ENCODE results near the gene NVL. TPM values are rescaled to one million over a fixed set of nuclear protein-coding genes. Genes with fewer than 3 reads are reported as not detected.

NVL gene
- polyA plus RNA-seq, 2 of the 4 experiments (the other 2 are of a cell fraction) = 22.3 to 28.6 TPM

DNA sequence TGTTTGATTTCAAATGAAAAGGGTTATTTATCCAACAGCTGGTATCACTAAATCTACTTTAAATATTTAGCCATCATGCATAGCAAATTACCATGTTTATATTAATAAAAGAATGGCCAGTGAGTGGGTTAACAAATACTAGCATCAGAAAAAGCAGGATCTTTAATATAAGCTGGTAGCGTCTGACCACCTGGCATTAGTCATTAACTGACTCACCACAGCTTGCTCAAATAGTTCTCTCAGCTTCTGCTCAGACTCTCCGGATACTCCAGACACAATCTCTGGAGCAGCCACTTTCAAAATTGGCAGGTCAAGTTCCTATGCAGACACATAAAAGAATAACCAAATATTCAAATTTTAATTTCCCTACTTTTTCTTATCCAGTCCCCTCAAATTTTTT is 29.6 kb downstream of the NVL start:
- FAIRE-seq = no peak
- no peak overlapping the region for H3K4me3 ChIP-seq
- peak; percentile 43 to 45 for DNase-seq (ENCODE audit: low read depth in 1 of 2, low spot score in 1 of 2)
- peak overlapping the region; percentile 43 for H3K4me2 ChIP-seq
- ChIA-PET CTCF (interaction anchor here (1.0 to 1.4 kb wide), 3 partner anchors 117 to 184 kb away, joined by 3 to 6 read pairs (median 3); partner anchors contain the start of gene DEGS1), POLR2A (interaction anchor here (0.9 kb wide), 1 partner anchor 29 kb away, joined by 3 read pairs; the partner anchor contains the start of gene NVL)
- peak; percentile 88 to 92; a peak in 5 of 6 replicates for ATAC-seq
- 0 out of 2 replicates have a peak, but pooled peaks have one; percentile 10 for TF ChIP-seq JUNB (IDR thresholded peaks at IDR 0.05)
- TF ChIP-seq ZSCAN20 (CRISPR knock-in tag; IDR thresholded peaks at IDR 0.05) = no peak
- TF ChIP-seq FOSL2 (IDR thresholded peaks at IDR 0.05) = peak; percentile 64
- peak; percentile 74 for TF ChIP-seq FOSL2 (CRISPR knock-in tag; IDR thresholded peaks at IDR 0.05)
- H3K4me1 ChIP-seq = peaks cover 14% of the 10 kb centered on the region
- H3K27ac ChIP-seq = no peak overlapping the region
- WGBS (ENCODE audit: missing lambda C conversion rate) = 5% methylated on average over 2 of the region's 2 CpGs
- H3K9me3 ChIP-seq = no peaks in the 10 kb centered on the region

DNA sequence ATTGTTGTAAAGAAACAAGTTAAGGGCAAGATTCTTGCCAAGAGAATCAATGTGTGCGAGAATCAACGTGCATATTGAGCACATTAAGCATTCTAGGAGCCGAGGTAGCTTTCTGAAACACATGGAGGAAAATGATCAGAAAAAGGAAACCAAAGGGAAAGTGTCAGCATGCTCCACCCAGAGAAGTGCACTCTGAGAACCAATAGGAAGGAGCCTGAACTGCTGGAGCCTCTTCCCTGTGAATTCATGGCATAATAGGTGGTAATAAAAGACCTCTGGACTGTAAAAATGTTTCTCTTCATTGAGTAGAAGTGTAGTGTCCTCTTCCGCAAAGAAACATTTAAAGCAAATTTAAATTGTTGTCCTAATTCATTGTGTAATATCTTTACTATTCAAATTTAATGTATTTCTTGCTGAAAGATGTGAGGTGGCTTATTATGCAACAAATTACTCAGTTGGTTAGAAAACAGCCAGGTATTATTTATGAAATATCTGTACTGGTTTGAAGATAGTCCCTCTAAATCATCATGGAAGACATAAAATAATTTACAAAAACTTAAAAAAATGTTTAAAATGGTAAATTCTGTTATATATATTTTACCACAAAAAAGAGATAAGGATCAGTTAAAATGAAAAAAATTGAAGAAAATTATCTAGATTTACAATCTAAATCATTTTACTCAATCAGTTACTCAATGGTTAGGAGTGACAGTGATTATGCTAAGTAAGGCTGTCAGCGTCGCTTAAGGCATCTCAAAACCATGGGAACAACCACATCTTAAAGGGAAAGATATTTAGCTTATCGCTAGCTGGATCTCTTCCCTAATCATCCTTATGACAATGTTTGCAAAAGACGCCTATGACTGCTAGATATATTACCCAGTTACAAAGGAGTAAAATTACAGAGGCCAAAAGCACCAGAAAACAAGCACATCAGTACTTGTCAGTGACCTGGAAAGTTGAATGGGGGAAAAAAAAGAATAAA is 31.3 kb downstream of the NVL start:
- Histone ChIP-seq H3K4me3 (no peak overlapping the region), H3K27ac (no peak overlapping the region), H3K4me2 (no peak overlapping the region), H3K4me1 (peaks cover 14% of the 10 kb centered on the region), H3K9me3 (no peaks in the 10 kb centered on the region)
- POLR2A ChIA-PET = no interaction called here
- DNase-seq (ENCODE audit: low read depth in 1 of 2, low spot score in 1 of 2) = no peak
- FAIRE-seq = no peak
- CTCF ChIA-PET = interaction anchor here (0.9 kb wide), 1 partner anchor 453 kb away, joined by 3 read pairs; the partner anchor contains the start of gene TP53BP2
- no peak for ATAC-seq
- 96% methylated on average over 8 of the region's 8 CpGs for WGBS (ENCODE audit: missing lambda C conversion rate)
- no peak for TF ChIP-seq MAFK (IDR thresholded peaks at IDR 0.05; ENCODE audit: partially characterized antibody)
- no peak for TF ChIP-seq FOSL2 (IDR thresholded peaks at IDR 0.05)
- TF ChIP-seq FOSL2 (CRISPR knock-in tag; IDR thresholded peaks at IDR 0.05) = no peak
- TF ChIP-seq, protein P1, sequence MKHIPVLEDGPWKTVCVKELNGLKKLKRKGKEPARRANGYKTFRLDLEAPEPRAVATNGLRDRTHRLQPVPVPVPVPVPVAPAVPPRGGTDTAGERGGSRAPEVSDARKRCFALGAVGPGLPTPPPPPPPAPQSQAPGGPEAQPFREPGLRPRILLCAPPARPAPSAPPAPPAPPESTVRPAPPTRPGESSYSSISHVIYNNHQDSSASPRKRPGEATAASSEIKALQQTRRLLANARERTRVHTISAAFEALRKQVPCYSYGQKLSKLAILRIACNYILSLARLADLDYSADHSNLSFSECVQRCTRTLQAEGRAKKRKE (CRISPR knock-in tag; IDR thresholded peaks at IDR 0.05; ENCODE audit: low read depth) = no peak
- TF ChIP-seq MAZ (IDR thresholded peaks at IDR 0.05; ENCODE audit: borderline replicate concordance, low read depth, low read length) = no peak
- TF ChIP-seq RNF2 (IDR thresholded peaks at IDR 0.05; ENCODE audit: borderline replicate concordance, low read depth) = no peak
- no peak for TF ChIP-seq POLR2A (IDR thresholded peaks at IDR 0.05; ENCODE audit: low read length)
- no peak for TF ChIP-seq HDAC2 (IDR thresholded peaks at IDR 0.05)
- TF ChIP-seq GATA3 (IDR thresholded peaks at IDR 0.05; ENCODE audit: borderline replicate concordance) = no peak
- TF ChIP-seq TFCP2L1 (CRISPR knock-in tag; IDR thresholded peaks at IDR 0.05) = no peak
- TF ChIP-seq, protein P2, sequence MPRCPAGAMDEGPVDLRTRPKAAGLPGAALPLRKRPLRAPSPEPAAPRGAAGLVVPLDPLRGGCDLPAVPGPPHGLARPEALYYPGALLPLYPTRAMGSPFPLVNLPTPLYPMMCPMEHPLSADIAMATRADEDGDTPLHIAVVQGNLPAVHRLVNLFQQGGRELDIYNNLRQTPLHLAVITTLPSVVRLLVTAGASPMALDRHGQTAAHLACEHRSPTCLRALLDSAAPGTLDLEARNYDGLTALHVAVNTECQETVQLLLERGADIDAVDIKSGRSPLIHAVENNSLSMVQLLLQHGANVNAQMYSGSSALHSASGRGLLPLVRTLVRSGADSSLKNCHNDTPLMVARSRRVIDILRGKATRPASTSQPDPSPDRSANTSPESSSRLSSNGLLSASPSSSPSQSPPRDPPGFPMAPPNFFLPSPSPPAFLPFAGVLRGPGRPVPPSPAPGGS (IDR thresholded peaks at IDR 0.05) = no peak
- no peak for TF ChIP-seq SREBF2 (IDR thresholded peaks at IDR 0.05)
- TF ChIP-seq ZFP36 (IDR thresholded peaks at IDR 0.05; ENCODE audit: borderline replicate concordance, partially characterized antibody) = no peak
- no peak for TF ChIP-seq RAD21 (conservative IDR thresholded peaks at IDR 0.05 in 1 of 2, IDR thresholded peaks at IDR 0.05 in 1 of 2)
- TF ChIP-seq, protein P3, sequence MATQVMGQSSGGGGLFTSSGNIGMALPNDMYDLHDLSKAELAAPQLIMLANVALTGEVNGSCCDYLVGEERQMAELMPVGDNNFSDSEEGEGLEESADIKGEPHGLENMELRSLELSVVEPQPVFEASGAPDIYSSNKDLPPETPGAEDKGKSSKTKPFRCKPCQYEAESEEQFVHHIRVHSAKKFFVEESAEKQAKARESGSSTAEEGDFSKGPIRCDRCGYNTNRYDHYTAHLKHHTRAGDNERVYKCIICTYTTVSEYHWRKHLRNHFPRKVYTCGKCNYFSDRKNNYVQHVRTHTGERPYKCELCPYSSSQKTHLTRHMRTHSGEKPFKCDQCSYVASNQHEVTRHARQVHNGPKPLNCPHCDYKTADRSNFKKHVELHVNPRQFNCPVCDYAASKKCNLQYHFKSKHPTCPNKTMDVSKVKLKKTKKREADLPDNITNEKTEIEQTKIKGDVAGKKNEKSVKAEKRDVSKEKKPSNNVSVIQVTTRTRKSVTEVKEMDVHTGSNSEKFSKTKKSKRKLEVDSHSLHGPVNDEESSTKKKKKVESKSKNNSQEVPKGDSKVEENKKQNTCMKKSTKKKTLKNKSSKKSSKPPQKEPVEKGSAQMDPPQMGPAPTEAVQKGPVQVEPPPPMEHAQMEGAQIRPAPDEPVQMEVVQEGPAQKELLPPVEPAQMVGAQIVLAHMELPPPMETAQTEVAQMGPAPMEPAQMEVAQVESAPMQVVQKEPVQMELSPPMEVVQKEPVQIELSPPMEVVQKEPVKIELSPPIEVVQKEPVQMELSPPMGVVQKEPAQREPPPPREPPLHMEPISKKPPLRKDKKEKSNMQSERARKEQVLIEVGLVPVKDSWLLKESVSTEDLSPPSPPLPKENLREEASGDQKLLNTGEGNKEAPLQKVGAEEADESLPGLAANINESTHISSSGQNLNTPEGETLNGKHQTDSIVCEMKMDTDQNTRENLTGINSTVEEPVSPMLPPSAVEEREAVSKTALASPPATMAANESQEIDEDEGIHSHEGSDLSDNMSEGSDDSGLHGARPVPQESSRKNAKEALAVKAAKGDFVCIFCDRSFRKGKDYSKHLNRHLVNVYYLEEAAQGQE (IDR thresholded peaks at IDR 0.05) = no peak

Measured in A549 (cell line).